ENCODE data around the gene IL17D. TPM values are rescaled to one million over a fixed set of nuclear protein-coding genes. Genes with fewer than 3 reads are reported as not detected.

Gene IL17D
- total and polyA plus RNA-seq, 10 of the 15 experiments (the other 5 are each of a cell fraction or from before 2014, with no cell fraction given): 0.03 to 1.6 (median 0.33) TPM

- no peak overlapping the region for H2AFZ ChIP-seq (ENCODE audit: control insufficient read depth, low read depth, low read length)
- no peak for FAIRE-seq
- H3K9me3 ChIP-seq (replicated peaks; ENCODE audit: control insufficient read depth, insufficient read depth, low read length): no peaks in the 10 kb centered on the region
- H3K27me3 ChIP-seq (replicated peaks in 1 of 2; ENCODE audit: control insufficient read depth in 2 of 2, insufficient read depth in 2 of 2, low read length in 1 of 2): no peaks in the 10 kb centered on the region
- intact Hi-C loops (cut with micrococcal nuclease; ENCODE audit: unreplicated experiment): no loop called here
- no peak overlapping the region for H3K4me2 ChIP-seq (ENCODE audit: control insufficient read depth, insufficient read depth)
- in situ Hi-C loops (cut with MboI): no loop called here
- H4K20me1 ChIP-seq (ENCODE audit: control insufficient read depth, insufficient read depth): no peaks in the 10 kb centered on the region
- ChIA-PET CTCF (interaction anchor here (1.1 kb wide), 1 partner anchor 16 kb away, joined by 3 read pairs; no protein-coding TSS in a partner anchor), POLR2A (no interaction called here), RAD21 (ENCODE audit: unreplicated experiment) (no interaction called here), SMC1A (ENCODE audit: uncharacterized antibody, unreplicated experiment) (no interaction called here)
- H3K27ac ChIP-seq (ENCODE audit: control insufficient read depth, insufficient read depth): no peak overlapping the region
- no TSS peak for BruUV-seq (replicated peaks)
- H3K4me1 ChIP-seq (ENCODE audit: control insufficient read depth, insufficient read depth, low read length): no peaks in the 10 kb centered on the region
- H3K9ac ChIP-seq (ENCODE audit: control insufficient read depth, insufficient read depth, low read length): no peak overlapping the region
- 66% methylated on average over 2 of the region's 2 CpGs for WGBS (ENCODE audit: insufficient coverage, insufficient replicate concordance, low lambda C conversion rate, missing lambda C conversion rate)
- no peaks in the 10 kb centered on the region for H3K36me3 ChIP-seq (ENCODE audit: control insufficient read depth in 2 of 2, insufficient read depth in 2 of 2, low read length in 1 of 2)
- DNase-seq (ENCODE audit: low read depth, low spot score): no peak
- no peak for ATAC-seq
- H3K4me3 ChIP-seq: no peak overlapping the region
- no peaks in the 10 kb centered on the region for H3K79me2 ChIP-seq (ENCODE audit: control insufficient read depth, insufficient read depth, low read length)
- TF ChIP-seq NR2C2 (IDR thresholded peaks at IDR 0.05; ENCODE audit: borderline replicate concordance, control insufficient read depth, insufficient read length, low read depth) (no peak), RELB (IDR thresholded peaks at IDR 0.05; ENCODE audit: low read depth) (no peak), ZNF217 (IDR thresholded peaks at IDR 0.05) (no peak), PKNOX1 (IDR thresholded peaks at IDR 0.05) (no peak), ZZZ3 (IDR thresholded peaks at IDR 0.05; ENCODE audit: control insufficient read depth, insufficient read length, low read depth) (no peak), E2F8 (IDR thresholded peaks at IDR 0.05; ENCODE audit: low read depth, partially characterized antibody) (no peak), NRF1 (conservative IDR thresholded peaks at IDR 0.05; ENCODE audit: low read depth, low read length) (no peak), DPF2 (IDR thresholded peaks at IDR 0.05) (no peak), GABPA (IDR thresholded peaks at IDR 0.05; ENCODE audit: low read depth) (no peak), JUNB (IDR thresholded peaks at IDR 0.05) (no peak), RB1 (IDR thresholded peaks at IDR 0.05; ENCODE audit: borderline replicate concordance) (no peak), ZBTB33 (IDR thresholded peaks at IDR 0.05) (no peak), ZNF687 (IDR thresholded peaks at IDR 0.05) (no peak), ESRRA (IDR thresholded peaks at IDR 0.05; ENCODE audit: low read length) (no peak)
These were observed 27.3 kb upstream of the IL17D start for GRCh38 chr13:20676213-20676612.
